ENCODE data around the gene OR2C3. TPM values are rescaled to one million over a fixed set of nuclear protein-coding genes. Genes with fewer than 3 reads are reported as not detected.

The OR2C3 gene
- not detected in 2 replicates for polyA plus RNA-seq (2011; rRNA removed)
- polyA minus RNA-seq (2011; rRNA and poly(A)+ RNA removed), result not detected in 2 replicates

- H3K27me3 ChIP-seq (ENCODE audit: control insufficient read depth, insufficient read depth, low read length), result no peaks in the 10 kb centered on the region
- CTCF ChIA-PET, result no interaction called here
- no peak within 1 kb of the TSS for H3K4me3 ChIP-seq (ENCODE audit: low read depth, low read length)
- no peak for TF ChIP-seq CTCF (IDR thresholded peaks at IDR 0.05; ENCODE audit: low read depth, low read length)
- H3K27ac ChIP-seq (ENCODE audit: low read depth, low read length), result no peak within 1 kb of the TSS
- POLR2A ChIA-PET, result no interaction called here
- peaks cover 17% of the 10 kb centered on the region for H3K9me3 ChIP-seq (ENCODE audit: control insufficient read depth, insufficient read depth, low read length)
- DNase-seq (ENCODE audit: low read depth, low spot score), result no peak
These were observed at the start of gene OR2C3 for GRCh38 chr1:247536340-247536739. Gene OR2C3, minus strand, starts transcription at chr1:247536440. Its CDS starts 3,929 bp downstream, at chr1:247532511.

DNA sequence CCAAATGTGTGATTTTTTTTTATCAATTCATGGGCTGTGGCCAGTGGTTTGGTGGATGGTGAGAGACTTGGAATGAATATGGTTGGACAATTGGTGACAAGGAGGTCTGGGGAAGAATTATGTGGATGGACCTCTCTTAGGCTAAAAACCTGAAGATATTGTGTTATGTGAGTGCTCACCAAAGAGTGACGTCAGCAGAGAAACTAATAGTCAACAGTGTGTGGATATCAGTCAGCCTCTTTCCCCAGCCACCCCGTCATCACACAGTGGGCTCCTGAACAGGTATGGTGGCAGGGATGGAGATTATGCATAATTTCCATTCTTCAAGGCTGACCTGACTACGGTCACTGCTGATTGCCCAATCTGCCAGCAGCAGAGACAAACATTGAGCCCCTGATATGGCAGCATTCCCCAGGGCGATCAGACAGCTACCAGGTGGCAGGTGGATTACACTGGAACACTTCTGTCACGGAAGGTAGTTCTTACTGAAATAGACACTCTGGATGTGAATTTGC lies 42.8 kb upstream of the OR2C3 start:
- DNase-seq (ENCODE audit: low read depth, low spot score), result no peak
- Histone ChIP-seq H3K27ac (ENCODE audit: low read depth, low read length) (no peak overlapping the region), H3K27me3 (ENCODE audit: control insufficient read depth, insufficient read depth, low read length) (no peaks in the 10 kb centered on the region), H3K4me3 (ENCODE audit: low read depth, low read length) (no peak overlapping the region), H3K9me3 (ENCODE audit: control insufficient read depth, insufficient read depth, low read length) (peaks cover 17% of the 10 kb centered on the region; the same call in 1 of the 2 replicates)
- CTCF ChIA-PET, result no interaction called here
- TF ChIP-seq CTCF (IDR thresholded peaks at IDR 0.05; ENCODE audit: low read depth, low read length), result no peak
- POLR2A ChIA-PET, result no interaction called here

DNA sequence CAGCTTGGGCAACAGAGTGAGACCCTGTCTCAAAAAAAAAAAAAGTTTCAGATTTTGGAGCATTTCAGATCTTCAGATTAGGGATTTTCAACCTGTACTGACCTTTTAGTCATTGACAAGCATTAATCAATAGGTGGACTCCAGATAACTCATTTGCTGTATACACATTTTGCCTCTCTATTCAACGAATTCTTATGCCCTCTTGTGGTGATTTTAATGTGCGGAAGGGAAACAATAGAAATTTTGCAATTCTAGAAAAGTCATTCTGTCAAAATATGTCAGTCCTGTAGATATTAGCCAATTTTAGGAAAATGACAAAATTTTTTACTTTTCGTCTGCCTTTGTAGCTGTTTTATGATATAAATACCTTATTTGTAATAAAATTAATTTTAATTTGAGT lies 40.3 kb upstream of the OR2C3 start:
- Histone ChIP-seq H3K9me3 (ENCODE audit: control insufficient read depth, insufficient read depth, low read length) (peaks cover 27% of the 10 kb centered on the region; the same call in 1 of the 2 replicates), H3K4me3 (ENCODE audit: low read depth, low read length) (no peak overlapping the region), H3K27ac (ENCODE audit: low read depth, low read length) (no peak overlapping the region), H3K27me3 (ENCODE audit: control insufficient read depth, insufficient read depth, low read length) (no peaks in the 10 kb centered on the region)
- ChIA-PET CTCF (no interaction called here), POLR2A (no interaction called here)
- no peak for TF ChIP-seq CTCF (IDR thresholded peaks at IDR 0.05; ENCODE audit: low read depth, low read length)
- DNase-seq (ENCODE audit: low read depth, low spot score), result no peak

DNA sequence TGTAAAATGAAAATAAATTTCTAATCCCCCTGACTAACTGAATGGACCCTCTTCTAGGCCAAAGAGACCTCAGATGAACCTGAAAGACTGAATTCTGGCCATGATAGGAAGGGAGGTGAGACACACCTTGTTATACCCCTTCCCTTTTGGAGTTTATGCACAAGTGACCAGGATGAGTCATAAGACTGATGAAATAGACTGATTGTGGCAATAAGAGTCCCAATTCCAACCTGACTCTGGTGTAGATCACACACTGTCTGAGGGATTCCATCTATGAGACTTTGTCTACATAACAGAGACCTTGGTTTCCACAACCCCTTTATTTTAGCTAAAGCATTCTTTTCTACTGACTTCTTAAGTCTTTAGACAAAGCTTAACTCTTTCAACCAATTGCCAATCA lies 38.4 kb upstream of the OR2C3 start:
- no peak overlapping the region for H3K4me3 ChIP-seq (ENCODE audit: low read depth, low read length)
- POLR2A ChIA-PET, result no interaction called here
- H3K27me3 ChIP-seq (ENCODE audit: control insufficient read depth, insufficient read depth, low read length), result no peaks in the 10 kb centered on the region
- TF ChIP-seq CTCF (IDR thresholded peaks at IDR 0.05; ENCODE audit: low read depth, low read length), result no peak
- CTCF ChIA-PET, result no interaction called here
- H3K27ac ChIP-seq (ENCODE audit: low read depth, low read length), result no peak overlapping the region
- DNase-seq (ENCODE audit: low read depth, low spot score), result no peak
- H3K9me3 ChIP-seq (ENCODE audit: control insufficient read depth, insufficient read depth, low read length), result peaks cover 27% of the 10 kb centered on the region; the same call in 1 of the 2 replicates

GRCh38 chr1:247574236-247574635 lies 38.0 kb upstream of the OR2C3 start:
- Histone ChIP-seq H3K4me3 (ENCODE audit: low read depth, low read length) (no peak overlapping the region), H3K27me3 (ENCODE audit: control insufficient read depth, insufficient read depth, low read length) (no peaks in the 10 kb centered on the region), H3K9me3 (ENCODE audit: control insufficient read depth, insufficient read depth, low read length) (peaks cover 26% of the 10 kb centered on the region; the same call in 1 of the 2 replicates), H3K27ac (ENCODE audit: low read depth, low read length) (no peak overlapping the region)
- no peak for DNase-seq (ENCODE audit: low read depth, low spot score)
- no peak for TF ChIP-seq CTCF (IDR thresholded peaks at IDR 0.05; ENCODE audit: low read depth, low read length)
- POLR2A ChIA-PET, result no interaction called here
- CTCF ChIA-PET, result no interaction called here

All from AG04450 (cell line).